GM21786 (cell line): Measurements from ENCODE around the gene LAMA3.

Experiments used
- ATAC-seq: cut with Tn5 transposase; IDR thresholded peaks from one replicate; pipeline ENCODE4 v1.9.1; 2021; ENCODE audit not compliant: unreplicated experiment

LAMA3 gene, protein sequence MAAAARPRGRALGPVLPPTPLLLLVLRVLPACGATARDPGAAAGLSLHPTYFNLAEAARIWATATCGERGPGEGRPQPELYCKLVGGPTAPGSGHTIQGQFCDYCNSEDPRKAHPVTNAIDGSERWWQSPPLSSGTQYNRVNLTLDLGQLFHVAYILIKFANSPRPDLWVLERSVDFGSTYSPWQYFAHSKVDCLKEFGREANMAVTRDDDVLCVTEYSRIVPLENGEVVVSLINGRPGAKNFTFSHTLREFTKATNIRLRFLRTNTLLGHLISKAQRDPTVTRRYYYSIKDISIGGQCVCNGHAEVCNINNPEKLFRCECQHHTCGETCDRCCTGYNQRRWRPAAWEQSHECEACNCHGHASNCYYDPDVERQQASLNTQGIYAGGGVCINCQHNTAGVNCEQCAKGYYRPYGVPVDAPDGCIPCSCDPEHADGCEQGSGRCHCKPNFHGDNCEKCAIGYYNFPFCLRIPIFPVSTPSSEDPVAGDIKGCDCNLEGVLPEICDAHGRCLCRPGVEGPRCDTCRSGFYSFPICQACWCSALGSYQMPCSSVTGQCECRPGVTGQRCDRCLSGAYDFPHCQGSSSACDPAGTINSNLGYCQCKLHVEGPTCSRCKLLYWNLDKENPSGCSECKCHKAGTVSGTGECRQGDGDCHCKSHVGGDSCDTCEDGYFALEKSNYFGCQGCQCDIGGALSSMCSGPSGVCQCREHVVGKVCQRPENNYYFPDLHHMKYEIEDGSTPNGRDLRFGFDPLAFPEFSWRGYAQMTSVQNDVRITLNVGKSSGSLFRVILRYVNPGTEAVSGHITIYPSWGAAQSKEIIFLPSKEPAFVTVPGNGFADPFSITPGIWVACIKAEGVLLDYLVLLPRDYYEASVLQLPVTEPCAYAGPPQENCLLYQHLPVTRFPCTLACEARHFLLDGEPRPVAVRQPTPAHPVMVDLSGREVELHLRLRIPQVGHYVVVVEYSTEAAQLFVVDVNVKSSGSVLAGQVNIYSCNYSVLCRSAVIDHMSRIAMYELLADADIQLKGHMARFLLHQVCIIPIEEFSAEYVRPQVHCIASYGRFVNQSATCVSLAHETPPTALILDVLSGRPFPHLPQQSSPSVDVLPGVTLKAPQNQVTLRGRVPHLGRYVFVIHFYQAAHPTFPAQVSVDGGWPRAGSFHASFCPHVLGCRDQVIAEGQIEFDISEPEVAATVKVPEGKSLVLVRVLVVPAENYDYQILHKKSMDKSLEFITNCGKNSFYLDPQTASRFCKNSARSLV (N-terminal part only)

DNA sequence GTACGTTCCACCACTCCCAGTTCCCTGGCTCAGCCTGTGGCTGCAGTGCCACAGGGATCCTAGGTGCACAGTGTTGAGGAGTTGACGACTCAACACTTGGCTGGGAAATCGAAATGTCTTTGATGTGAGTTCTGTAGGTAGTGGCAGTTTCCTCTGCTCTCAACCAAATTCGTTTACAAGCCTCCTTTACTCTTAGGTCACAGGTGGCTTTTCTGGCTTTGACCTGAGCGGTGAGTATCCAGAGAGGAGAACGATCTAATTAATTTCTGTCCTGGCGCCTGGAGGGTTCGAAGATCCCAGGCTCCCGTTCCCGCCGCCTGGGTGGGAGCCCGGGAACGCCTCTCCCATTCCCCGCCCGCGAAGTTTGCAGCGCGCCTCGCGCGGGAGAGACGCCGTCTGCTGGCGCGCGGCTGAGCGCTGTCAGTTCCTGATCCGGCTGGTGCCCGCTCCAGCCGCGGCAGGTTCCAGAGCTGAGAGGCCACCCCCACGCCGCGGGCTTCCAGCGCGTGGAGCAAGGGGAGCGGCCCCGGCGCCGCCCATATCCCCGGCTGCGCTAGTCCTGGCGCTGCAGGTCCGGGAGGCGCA lies at the start of gene LAMA3:
Gene LAMA3 (plus strand): TSS at position 423 of the 585 bp plus-strand sequence. CDS start 231 bp downstream, outside the sequence.
- ATAC-seq: no peak

DNA sequence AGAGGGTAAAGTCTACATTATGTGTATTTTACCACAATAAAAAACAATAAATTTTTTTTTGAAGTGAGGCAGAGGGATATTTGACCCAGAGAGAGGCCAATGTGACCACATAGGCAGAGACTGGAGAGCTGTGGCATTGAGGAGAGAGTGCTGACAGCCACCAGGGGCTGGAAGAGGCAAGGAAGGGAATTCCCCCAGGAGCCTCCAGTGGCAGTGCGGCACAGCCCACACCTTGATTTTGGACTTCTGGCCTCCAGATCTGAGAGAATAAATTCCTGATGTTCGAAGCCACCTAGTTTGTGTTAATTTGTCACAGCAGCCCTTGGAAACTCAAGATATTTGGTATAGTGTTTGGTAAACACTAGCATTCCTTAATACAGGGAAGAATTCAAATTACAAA lies 49.2 kb upstream of the LAMA3 start:
- ATAC-seq: no peak

DNA sequence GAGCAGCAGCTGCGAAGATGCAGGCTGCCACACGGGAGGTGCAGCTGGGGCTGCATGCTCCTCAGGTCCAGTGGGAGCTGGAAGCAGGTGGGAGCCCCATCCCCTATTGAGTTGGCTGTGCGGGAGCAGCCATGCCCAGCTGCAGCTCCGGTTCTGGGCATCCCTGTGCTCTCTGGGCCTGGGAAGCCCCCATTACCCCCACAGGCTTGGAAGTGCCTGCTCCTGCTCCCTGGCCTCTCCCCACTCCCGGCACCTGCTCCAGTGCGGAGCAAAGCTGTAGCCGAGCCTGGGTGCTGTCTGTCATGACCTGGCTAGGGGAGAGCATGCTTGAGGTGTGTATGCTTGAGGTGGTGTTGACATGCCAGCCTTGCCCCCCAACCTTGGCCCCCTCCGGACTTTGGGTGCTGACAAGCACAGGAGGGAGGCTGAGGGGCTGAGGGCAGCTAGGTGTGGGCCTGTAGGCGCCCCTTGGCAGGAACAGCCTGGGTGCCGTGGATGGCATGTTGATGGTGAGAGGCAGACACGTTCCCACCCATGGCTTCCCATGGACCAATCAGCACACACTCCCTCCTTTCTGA lies 48.0 kb upstream of the LAMA3 start:
- ATAC-seq: no peak

DNA sequence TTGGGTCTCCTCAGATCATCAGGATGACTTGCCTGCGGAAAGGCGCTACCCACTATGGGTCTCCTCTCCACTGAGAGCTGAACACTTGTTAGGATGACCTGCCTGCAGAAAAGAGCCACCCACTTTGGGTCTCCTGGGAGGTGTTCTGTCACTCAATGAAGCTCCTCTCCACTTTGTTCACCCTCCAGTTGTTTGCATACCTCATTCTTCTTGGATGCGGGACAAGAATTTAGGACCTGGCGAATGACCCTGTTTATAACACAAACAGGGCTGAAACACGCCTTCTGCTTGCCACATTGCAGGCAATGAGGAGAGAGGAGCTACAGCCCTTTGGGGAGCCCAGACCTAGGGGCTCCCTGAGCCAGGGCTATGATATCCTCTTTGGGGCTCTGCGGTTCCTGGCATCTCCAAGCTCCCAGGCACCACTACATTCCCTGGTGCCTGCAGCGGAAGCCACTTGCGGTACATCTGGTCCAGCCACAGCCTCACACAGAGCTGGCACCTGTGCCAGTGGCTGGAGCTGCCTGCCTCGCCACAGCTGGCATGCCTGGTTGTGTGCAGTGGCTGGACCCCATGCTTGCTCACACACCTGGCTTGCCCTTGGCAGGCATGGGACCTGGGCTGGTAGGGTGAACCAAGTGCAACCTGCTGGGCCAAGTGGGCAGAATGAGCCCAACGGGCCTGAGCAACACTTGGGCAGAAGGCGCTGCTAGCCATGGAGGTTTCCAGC lies 47.2 kb upstream of the LAMA3 start:
- ATAC-seq: no peak

DNA sequence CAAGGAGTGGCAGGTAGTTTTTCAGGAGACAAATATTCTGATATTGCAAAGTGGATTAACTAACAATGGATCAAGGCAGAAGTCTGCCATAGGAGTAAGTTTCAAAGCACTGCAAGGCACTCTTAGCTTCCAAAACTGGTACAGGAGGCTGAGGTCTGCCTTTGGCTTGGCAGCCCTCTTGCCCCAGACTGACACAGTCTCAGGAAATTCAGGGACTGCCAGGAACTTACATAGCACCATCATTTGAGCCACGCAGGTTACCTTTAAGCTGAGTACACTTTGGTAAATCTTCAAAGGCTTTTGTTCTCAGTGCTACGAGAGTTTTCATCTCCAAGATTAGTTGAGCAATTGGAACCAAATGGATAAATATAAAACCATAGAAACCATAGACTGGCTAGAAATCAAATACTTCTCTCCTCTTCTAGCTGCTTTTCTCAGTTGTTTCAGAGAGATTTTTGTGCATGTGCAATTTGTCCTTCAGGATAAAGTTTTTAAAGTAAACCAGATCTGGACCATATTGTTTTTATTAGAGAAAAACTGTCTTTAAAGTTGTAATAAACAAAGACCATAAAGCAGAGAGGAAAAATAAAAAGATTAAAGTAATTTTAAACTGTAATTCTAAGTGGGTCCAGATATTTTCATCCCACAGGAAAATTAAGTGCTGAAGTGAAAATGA lies 45.3 kb upstream of the LAMA3 start:
- ATAC-seq: no peak

DNA sequence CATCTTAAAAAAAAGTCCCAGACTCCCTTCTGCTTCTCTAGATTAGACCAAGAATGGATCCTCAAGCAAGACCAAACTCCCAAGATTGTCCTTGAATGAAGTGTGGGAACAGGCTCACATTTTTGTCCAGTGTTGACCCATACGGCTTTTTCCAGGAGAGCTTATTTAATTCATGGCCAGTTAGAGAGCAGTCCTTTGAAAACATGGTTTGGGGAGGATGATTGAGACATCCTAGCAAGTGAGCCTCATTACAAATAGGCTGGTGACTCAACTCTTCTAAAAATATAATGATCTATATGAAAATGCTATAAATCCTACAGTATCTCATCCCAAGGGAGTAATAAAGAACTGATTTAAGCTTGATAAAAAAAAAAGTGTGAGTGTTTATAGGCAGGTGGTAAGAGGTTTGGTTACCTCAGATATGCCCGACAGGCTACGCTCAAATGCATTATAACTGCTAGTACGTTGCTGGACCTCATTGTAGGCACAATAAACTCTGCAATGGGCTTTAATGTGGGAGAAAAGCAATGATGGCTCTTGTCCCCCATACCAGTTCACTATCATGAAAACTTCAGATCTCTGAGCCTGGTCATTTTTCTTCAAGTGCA lies 43.6 kb upstream of the LAMA3 start:
- no peak for ATAC-seq

DNA sequence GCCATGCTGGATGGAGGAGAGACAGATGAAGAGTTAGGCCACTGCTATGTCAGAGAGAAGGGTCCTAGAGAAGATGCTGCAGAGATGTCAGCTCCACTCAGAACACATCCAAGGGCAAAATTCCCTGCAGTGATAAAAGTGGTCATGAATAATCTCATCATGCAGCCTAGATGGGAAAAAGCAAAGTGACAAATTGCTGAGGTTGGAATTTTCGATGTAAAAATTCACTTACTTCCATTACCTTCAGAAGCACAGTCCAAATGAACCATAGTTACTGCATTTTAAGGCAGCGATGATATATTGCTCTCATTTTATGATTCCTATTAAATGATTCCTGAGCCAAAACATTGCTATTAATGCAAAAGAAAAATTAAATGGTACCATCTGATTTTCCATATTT lies 43.0 kb upstream of the LAMA3 start:
- no peak for ATAC-seq

DNA sequence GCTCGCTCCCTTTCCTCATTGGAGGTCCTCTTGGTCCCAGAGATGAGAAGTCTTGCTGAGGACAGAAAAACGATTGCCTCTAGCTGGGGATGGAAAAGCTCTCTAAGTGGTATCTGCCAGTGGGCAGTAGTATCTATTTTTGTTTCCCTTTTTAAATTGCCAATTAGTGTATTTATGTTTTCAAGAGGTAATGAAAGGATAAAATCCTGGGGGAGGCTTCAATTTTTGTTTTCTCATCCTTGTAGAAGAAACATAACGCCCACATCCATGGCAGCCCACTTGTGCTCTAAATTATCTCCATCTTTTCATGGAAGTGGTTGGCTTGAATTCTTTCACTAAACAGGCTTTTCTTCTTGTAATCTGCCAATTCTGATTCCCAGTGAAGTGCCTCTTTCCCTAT lies 40.8 kb upstream of the LAMA3 start:
- no peak for ATAC-seq

DNA sequence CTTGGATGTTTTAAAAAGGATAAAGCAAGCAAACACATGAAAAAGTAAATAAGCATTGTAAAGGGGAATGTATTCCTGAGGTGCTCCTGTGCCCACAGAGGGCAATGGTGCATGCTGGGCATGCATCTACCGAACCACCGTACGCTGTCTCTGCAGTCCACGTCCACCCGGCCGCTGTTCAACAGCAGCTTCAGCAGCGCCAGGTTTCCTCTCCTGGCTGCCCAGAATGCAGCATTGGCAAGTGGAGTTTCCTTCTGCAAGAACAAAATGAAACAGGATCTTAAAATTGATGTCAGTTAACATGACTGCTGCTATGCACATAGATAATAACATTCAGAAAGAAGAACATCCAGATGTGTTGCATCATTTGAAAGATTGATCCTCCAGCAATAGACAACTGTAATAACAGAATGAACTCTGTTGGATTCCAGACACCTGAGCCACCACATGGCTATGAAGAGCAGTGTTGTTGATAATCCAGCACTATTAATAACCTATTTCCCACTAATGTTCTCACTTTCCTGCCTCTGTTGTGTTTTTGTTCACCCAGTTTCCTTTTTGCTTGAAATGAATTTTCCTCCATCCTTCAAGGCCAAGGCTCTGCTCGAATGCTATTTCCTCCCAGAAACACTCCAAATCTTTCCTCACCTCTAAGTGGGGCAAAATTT lies 40.2 kb upstream of the LAMA3 start:
- no peak for ATAC-seq

DNA sequence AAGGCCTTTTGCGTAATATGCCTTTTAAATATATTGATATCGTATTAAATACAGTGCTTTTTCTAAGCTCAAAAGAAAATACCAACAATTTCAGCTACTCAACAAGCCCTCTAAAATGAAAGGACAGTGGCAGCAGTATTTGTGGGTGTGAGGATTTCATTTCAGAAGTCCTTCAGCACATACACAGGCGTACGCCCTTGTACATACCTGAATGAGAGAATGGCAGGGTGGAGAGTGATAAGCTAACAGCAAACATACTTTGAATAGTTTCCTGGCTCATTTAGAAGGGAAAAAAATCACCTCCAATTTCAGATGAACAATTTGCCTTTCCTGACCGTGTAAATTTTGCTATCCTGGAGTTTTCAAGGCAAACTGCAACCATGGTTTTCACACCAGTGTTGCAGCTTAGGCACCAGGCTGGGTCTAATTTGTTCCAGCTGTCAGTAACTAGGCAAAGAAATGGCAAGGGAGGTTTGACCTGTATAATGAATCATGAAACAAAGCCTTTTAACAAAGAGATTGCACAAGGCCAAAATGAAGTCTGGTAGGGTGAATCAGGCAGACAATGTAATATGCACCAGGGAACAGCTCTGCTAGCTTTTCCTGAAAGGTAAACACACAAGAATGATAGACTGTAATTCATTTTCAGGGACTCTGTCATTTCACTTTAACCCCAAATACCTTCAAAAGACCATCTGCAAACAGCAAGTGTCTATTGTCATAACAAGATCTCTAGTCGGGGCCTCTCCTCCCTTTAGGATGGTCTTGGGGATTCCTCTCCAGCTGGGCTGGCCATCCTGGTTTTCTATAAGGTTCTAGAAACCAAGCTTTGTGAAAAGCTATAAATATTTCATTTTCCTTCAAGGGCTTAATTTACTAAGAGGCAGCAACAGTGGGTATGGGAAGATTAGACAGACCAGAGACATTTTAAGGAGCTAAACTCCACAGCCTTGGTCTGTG lies 38.0 kb upstream of the LAMA3 start:
- ATAC-seq: no peak

DNA sequence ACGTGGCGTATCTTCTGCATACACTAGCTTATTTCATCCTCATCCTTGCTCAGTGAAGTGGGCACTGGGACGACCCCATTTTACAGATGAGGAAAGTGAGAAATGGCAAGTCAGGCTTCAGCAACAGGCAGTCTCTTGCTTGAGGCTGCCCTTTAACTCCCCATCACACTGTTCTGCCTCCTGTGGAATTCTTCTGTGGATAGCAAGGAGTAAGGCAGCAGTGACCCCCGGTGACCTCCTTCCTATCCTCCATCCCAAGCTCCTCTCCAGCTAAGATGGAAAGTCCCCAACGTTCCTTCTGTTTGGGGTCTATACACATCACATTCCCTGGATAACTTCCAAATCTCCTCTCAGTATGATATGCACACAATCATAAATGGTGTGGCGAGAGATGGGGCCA lies 37.0 kb upstream of the LAMA3 start:
- no peak for ATAC-seq

DNA sequence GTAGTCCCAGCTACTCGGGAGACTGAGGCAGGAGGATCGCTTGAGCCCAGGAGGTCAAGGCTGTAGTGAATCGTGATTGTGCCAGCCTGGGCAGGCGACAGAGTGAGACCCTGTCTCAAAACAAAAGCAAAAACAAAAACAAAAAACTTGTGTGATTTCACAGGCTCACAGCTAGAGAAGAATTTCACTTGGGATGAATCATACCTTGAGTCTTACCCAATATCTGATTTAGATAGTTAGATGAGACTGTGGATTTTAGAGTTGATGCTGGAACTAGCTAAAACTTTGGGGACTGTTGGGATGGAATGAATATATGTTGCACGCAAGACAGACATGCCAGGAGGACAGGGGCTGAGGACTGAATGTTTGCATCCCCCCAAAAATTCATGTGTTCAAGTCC lies 31.0 kb upstream of the LAMA3 start:
- no peak for ATAC-seq

DNA sequence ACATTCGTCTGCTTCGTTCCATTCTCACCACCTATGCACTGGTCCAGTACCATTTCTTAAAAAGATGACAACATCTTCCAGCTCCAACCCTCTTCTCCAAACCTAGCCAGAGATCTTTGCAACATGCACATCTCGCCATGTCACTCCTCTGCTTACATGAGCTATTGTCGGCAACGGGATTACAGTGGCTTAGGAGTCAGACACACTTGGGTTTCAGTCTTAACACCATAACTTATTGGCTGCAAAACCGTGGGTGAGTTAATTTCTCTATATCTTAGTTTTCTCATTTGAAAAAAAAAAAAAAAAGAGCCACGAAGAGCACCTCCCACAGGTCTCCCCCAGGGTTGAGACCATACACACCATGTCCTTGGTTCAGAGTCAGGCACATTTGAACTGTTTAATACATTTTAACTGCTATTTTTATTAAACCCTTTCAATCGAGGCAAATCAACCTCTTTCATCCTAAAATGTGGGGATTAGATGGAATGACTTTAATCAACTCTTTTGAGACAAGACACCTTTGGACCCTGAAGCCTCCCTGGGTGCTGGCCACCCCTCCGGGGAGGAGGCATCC lies 27.4 kb upstream of the LAMA3 start:
- ATAC-seq: no peak

DNA sequence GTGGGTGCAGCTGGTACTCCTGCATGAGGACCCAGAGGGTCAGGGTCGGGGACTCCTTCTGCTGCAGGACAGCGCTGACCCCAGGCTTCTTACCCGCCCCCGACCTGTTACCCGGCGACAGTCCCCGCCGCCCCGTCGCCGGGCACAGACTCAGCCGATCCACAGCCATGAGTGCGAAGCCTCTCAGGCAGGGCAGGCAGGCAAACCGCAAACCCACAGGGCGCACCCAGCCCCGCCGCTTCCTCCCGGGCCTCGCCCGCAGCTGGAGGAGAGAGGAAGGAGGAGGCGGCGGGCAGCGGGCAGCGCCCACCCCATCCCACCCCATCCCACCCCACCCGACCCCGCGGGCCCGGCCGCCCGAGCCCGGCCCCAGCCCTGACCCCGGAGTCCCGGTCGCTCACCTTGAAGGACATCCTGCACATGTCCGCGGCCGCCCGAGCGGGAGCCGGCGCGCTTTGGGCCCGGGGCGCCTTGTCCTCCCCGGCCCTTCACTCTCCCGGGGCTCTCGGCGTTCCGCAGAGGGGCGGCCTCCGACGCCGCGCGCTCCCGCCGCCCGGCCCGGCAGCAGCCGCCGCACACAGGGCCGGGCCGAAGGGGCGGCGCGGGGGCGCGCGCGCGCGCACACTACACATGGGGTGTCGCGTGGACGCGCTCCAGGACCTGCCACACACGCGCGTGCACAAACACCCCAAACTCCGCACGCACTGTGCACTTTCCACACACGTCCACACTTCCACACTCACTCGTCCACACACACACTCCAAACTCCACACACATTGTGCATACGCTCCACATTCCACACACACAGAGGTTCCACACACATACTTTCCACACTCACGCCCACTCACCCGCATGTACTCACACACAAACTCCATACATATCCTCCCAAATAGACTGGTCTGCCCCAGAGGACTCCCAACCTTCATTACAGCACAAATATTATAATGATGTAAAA lies 26.7 kb upstream of the LAMA3 start, which contains the start of gene ANKRD29:
Gene ANKRD29 (minus strand): TSS at position 603 of the 955 bp plus-strand sequence. CDS start 181 bp downstream, at position 422.
- ATAC-seq: no peak

DNA sequence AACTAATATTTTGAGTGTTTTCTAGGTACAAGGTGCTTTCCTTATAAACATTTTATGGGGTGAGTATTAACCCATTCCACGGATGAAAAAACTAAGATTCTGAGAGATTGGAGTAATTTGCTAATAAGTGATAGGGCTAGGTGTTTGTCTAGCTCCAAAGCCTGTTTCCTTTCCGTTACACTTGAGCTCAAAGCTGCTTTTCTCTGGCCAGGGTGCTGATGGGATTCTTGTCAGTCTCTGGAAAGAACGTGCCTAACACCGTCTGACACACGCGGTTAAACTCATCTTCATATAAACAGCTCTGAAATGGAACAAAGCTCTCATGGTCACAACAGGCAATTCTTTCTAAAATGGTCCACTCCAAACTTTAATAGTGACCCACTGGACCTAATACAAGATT lies 24.6 kb upstream of the LAMA3 start:
- no peak for ATAC-seq

DNA sequence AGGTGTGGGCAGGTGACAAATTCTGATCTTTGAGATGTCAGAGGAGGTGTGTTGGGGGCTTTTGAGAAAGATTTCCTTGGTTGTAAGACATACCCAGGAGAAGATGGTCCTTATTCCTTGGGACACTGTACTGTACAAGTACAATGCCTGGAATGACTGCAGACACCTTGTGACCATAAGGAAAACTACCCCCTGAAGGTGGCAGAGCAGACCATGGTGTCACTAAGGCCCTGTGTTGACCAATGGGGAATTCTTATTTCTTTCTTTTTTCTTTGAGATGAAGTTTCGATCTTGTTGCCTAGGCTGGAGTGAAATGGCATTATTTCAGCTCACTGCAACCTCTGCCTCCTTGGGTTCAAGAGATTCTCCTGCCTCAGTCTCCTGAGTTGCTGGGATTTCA lies 22.1 kb upstream of the LAMA3 start:
- no peak for ATAC-seq
